Vagina (tissue), 2 donors: ENCODE results near the gene SIGMAR1.

Experiments
- POLR2AphosphoS5 ChIP-seq, 2 donors: sonication (generic); formaldehyde crosslinking; IDR thresholded peaks; one replicate each; pipeline ENCODE4 v1.9.0; 2017; ENCODE audit warnings: antibody characterized with exemption in 2 of 2, mild to moderate bottlenecking in 2 of 2, low read depth in 1 of 2; ENCODE audit not compliant: insufficient read depth in 1 of 2
- TF ChIP-seq, protein P1 (sequence below), 3 experiments: fragments of 450-650 bp in 2 of 3; fragments of 200-600 bp in 1 of 3; sonication (generic) in 1 of 3; IDR thresholded peaks; one replicate each; pipeline ENCODE4 v1.5.1; 2017 to 2019; ENCODE audit warnings: antibody characterized with exemption in 3 of 3, mild to moderate bottlenecking in 2 of 3, moderate library complexity in 2 of 3

DNA sequence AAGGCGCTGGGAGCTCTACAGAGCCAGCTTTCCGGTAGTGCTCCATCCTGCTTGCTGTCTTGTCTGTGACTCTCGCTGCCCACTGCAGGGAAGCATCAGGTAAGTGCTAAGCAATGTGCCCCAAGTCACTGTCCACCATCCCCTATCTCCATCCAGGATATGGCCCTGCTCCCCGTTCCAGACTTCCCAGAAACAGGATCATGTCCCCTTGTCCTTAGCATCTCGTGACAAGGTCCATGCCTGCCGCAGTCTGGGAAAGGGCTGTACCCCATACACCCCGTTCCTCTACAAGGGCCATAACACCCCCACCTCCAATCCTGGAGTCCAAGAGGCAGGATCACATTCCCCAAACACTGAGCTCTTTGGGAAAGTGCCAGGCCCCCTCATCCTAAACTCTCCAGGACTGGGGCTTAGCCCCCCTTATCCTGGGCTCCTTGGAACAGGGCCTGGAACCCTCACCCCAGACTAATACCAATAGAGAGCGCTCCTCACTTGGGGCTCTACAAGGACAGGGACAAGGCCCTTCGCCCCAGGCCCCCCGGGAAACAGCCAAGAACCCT, 26.3 kb downstream of the SIGMAR1 start:
- TF ChIP-seq, protein P1, sequence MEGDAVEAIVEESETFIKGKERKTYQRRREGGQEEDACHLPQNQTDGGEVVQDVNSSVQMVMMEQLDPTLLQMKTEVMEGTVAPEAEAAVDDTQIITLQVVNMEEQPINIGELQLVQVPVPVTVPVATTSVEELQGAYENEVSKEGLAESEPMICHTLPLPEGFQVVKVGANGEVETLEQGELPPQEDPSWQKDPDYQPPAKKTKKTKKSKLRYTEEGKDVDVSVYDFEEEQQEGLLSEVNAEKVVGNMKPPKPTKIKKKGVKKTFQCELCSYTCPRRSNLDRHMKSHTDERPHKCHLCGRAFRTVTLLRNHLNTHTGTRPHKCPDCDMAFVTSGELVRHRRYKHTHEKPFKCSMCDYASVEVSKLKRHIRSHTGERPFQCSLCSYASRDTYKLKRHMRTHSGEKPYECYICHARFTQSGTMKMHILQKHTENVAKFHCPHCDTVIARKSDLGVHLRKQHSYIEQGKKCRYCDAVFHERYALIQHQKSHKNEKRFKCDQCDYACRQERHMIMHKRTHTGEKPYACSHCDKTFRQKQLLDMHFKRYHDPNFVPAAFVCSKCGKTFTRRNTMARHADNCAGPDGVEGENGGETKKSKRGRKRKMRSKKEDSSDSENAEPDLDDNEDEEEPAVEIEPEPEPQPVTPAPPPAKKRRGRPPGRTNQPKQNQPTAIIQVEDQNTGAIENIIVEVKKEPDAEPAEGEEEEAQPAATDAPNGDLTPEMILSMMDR (IDR thresholded peaks at IDR 0.05): no peak
- TF ChIP-seq POLR2AphosphoS5 (IDR thresholded peaks at IDR 0.05; ENCODE audit: insufficient read depth in 1 of 2, low read depth in 1 of 2): no peak
